SK-N-DZ (cell line): Measurements from ENCODE around the gene FAM13B.
A peak's percentile ranks its signal among the peaks of the same experiment; 100 is the strongest.

Source experiments
- DNase-seq: peaks from one replicate; pipeline ENCODE4 v3.0.0-alpha.2; 2015; ENCODE audit warnings: low spot score
- small RNA-seq, 2 experiments: library from RNA; depleted of rRNA; stranded (forward); fragments of <200 nt; gene quantifications; one replicate each; pipeline ENCODE3, GENCODE V24; 2014

The FAM13B gene

DNA sequence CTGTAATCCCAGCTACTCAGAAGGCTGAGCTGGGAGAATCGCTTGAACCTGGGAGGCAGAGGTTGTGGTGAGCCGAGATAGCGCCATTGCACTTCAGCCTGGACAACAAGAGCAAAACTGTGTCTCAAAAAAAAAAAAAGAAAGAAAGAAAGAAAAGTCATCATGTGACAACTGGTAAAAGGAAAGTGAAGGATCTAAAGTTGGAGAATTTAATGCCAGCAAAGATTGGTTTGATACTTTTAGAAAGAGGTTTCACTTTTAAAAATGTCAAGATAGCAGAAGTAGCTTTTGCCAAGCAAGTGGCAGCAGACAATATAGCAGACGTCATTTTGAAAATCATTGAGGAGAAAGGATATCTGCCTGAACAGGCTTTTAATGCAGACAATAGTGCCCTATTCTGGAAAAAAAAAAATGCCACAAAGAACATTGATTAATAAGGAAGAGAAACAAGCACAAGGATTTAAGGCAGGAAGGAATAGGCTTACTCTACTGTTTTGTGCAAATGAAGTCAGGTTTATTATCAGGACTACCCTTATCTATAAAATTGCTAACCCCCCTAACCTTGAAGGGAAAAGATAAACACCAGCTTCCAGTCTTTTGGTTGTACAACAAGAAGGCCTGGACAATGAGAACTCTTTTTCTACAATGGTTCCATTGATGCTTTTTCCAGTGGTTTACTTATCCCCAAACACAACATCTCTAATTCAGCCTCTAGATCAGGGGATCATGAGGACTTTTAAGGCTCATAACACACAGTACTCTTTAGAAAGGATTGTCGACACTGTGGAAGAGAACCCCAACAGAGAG is 131.7 kb downstream of the FAM13B start:
- no peak for DNase-seq

DNA sequence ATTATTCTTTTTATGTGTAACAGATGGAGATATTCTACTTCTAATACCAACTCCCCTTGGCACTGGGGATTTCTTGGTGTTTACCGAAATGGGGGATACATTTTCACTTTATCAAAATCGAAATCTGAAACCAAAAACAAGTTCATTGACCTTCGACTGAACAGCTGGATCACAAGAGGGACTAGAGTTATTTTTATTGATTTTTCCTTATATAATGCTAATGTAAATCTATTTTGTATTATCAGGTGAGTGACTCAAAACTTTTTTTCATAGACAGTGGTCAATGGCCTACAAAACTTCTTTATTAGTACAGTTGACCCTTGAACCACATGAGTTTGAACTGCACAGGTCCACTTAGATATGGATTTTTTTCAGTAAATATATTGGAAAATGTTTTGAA is 133.4 kb downstream of the FAM13B start:
- no peak for DNase-seq

DNA sequence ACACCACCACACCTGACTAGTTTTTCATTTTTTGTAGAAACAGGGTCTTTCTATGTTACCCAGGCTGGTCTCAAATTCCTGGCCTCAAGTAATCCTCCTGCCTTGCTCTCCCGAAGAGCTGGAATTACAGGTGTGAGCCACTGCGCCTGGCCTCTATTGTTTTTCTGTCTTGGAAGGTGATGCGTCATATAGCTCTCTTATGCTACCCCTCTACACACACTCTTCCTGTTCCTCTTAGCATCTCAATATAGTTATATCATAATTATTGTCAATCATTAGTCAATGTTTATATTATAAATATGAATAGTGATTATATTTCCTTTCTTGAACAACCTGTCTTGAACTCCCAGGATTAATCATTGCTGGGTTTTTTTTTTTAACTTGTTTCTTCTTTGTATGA is 136.3 kb downstream of the FAM13B start:
- no peak for DNase-seq

DNA sequence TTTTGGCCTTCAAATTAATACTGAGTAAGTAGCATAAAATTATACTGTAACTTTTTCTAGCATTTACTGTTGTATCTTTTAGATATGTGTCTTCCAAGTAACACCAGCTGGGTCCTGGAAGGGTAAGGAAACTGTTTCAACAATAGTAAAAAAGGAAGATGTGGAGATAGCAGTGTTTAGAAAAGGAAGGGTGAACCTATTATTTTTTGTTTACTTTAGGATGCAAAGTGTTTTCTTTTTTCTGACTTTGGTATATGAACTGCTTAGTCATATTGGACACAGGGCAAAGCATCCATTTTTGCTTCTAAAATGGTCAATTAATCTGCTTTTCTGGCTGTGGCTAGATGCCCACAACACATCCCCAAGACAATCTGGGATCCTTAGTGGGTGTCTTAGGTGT is 138.3 kb downstream of the FAM13B start:
- DNase-seq: no peak

DNA sequence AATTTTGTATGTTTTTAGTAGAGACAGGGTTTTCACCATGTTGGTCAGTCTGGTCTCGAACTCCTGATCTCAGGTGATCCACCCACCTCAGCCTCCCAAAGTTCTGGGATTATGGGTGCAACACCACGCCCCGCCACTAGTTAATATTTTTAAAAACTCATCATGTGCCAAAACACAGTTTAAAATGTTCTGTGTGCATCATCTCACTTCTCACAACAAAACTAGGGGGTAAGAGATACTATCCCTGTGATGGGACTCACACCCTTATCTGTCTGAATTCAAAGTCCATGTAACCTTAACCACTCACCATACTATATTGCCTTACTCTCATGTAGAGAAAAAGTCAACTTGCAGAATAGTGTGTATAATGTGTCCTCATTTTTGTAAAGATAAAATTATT is 141.0 kb downstream of the FAM13B start:
- no peak for DNase-seq

DNA sequence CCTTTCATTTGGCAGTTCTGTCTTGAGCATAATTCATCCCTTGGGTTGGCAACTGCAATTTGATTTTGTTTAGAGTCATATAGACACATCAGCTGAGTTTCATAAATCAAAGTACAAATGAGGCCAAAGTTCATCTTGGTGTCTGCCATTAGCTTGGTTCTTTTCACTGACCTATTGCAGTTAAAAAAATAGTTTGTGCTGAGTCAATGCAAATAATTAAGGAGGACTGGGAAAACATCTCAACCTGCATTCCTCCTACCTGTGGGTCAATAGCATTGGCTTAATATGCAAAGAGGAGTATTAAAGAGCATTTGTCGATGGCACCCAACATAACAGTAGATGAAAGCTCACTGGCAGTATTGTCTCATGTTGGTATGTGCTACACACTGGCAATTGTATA is 142.0 kb downstream of the FAM13B start:
- DNase-seq: no peak

DNA sequence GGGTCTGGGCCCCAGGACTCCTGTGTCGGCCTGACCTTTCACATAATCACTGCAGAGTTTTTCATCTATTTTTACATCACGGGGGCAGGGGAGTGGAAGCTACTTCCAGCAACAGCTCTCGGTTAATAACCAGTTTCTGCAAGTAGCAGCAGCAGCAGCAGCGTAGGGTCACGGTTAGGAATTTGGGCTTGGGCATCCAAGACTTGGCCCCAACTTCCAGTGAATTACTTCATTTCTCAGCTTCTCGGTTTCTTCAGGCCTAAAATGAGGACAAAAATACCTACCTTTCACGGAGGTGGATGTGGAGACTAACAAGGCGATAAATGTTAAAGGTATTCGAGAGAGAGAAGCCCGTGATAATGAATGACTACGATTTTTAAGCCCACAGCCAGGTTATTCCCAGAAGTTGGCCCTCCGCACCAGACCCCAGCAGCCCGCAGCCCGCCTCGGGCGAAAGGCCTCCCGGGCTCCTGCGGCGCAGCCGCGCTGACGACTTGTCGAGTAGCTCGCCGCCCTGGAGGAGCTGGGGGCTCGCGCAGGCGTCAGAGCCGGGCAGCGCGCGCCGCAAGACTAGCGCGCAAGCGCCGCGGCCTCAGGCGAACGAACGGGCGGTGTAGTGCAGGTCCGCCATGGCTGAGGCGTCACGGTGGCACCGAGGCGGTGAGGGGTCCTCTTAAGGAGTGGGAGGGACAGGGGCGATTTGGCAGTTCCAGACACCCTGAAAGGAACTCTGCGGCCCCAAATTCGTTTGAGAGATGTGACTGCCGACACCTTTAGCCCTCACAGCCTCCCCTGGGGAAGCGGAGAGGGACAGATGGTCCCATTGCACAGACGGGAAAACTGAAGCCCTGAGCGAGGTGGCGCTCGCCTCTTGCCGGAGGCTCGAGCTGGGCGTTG is 143.8 kb downstream of the FAM13B start, which contains the start of gene PKD2L2:
Gene PKD2L2, plus strand, starts transcription at position 595 of the 897 bp plus-strand sequence. Its CDS starts 35 bp downstream, at position 630.
- DNase-seq: peak; percentile 90

DNA sequence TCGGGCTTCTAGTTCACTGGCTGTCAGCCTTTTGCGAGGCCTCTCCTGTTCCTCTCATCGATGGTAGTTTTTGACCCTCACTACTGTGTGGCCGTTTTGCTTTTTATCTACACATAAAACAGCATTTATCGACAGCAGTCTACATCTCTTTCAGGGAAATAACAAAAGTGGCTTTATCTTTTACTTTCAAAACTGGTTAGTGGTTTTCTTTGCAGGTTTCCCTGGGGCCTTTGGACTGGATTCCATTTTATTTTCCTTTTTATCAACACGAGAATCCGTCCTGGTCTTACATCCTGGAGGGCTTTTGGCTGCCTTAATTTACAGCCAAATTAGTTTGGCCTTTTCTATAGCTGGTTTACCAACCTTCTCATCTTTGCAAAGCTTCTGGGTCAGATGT is 144.4 kb downstream of the FAM13B start:
- DNase-seq: peak; percentile 11

Small RNA genes lying within 50 kb of the gene (small RNA-seq; reads per million reads assigned to genes)
- gene RNU6-1148P: 0 reads per million in 2 experiments
